ENCODE data around the gene MUC13.

MUC13 gene

GRCh38 chr3:124934577-124934976 is at the start of gene MUC13:
TSS of gene MUC13 (minus strand) at chr3:124934751. CDS start at chr3:124934712, 39 bp downstream.
- no peak for DNase-seq (ENCODE audit: low read depth, low spot score)
- H3K9me3 ChIP-seq (ENCODE audit: insufficient read depth, low read length): no peaks in the 10 kb centered on the region
- TF ChIP-seq SUZ12 (IDR thresholded peaks at IDR 0.05; ENCODE audit: extremely low read depth, insufficient read depth, insufficient read length) (no peak), YY1 (IDR thresholded peaks at IDR 0.05; ENCODE audit: insufficient read depth, insufficient read length) (no peak), ZNF274 (IDR thresholded peaks at IDR 0.05; ENCODE audit: low read depth, low read length) (no peak)
- no peak within 1 kb of the TSS for H3K9ac ChIP-seq (ENCODE audit: insufficient read length, low read depth)
- H3K4me1 ChIP-seq (ENCODE audit: insufficient read depth, insufficient read length): no peaks in the 10 kb centered on the region
- H3K36me3 ChIP-seq (ENCODE audit: insufficient read depth, insufficient read length, low read length): no peaks in the 10 kb centered on the region
- no peak within 1 kb of the TSS for H3K4me3 ChIP-seq (ENCODE audit: insufficient read length, low read depth)
- H3K27me3 ChIP-seq (ENCODE audit: insufficient read depth, insufficient read length): no peaks in the 10 kb centered on the region

DNA sequence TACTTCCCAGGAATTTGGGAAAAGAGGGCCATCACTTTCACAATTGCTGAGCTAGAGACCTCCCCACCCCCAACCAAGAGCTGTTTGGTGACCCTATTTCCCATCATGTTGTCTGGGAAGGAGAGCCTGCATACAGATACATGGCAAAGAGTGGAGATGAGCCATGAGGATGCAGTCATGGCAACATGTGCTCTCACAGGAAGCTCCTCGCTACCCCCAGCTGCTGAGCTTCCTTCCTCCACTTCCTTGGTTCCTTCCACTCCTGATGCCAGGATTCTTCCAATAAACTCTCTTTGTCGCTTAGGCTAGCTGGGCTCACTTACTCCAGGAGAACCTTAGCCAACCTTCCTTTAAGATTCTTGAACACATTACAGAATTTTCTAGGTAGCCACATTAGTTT is 48.3 kb upstream of the MUC13 start:
- no peak for DNase-seq (ENCODE audit: low read depth, low spot score)
- no peak overlapping the region for H3K4me3 ChIP-seq (ENCODE audit: insufficient read length, low read depth)
- H3K36me3 ChIP-seq (ENCODE audit: insufficient read depth, insufficient read length, low read length): peaks cover 59% of the 10 kb centered on the region
- H3K9me3 ChIP-seq (ENCODE audit: insufficient read depth, low read length): 0 out of 2 replicates have a peak, but pooled peaks cover under 1% of the 10 kb centered on the region
- no peak overlapping the region for H3K9ac ChIP-seq (ENCODE audit: insufficient read length, low read depth)
- H3K27me3 ChIP-seq (ENCODE audit: insufficient read depth, insufficient read length): no peaks in the 10 kb centered on the region
- peaks cover 2% of the 10 kb centered on the region for H3K4me1 ChIP-seq (ENCODE audit: insufficient read depth, insufficient read length)
- TF ChIP-seq YY1 (IDR thresholded peaks at IDR 0.05; ENCODE audit: insufficient read depth, insufficient read length) (no peak), ZNF274 (IDR thresholded peaks at IDR 0.05; ENCODE audit: low read depth, low read length) (no peak), SUZ12 (IDR thresholded peaks at IDR 0.05; ENCODE audit: extremely low read depth, insufficient read depth, insufficient read length) (no peak)

GRCh38 chr3:124981472-124981871 is 46.9 kb upstream of the MUC13 start:
- no peak overlapping the region for H3K9ac ChIP-seq (ENCODE audit: insufficient read length, low read depth)
- H3K36me3 ChIP-seq (ENCODE audit: insufficient read depth, insufficient read length, low read length): peaks cover 67% of the 10 kb centered on the region
- no peaks in the 10 kb centered on the region for H3K27me3 ChIP-seq (ENCODE audit: insufficient read depth, insufficient read length)
- no peak for TF ChIP-seq YY1 (IDR thresholded peaks at IDR 0.05; ENCODE audit: insufficient read depth, insufficient read length)
- TF ChIP-seq SUZ12 (IDR thresholded peaks at IDR 0.05; ENCODE audit: extremely low read depth, insufficient read depth, insufficient read length): no peak
- no peak for TF ChIP-seq ZNF274 (IDR thresholded peaks at IDR 0.05; ENCODE audit: low read depth, low read length)
- peaks cover 2% of the 10 kb centered on the region for H3K4me1 ChIP-seq (ENCODE audit: insufficient read depth, insufficient read length)
- no peak for DNase-seq (ENCODE audit: low read depth, low spot score)
- 0 out of 2 replicates have a peak, but pooled peaks cover 10% of the 10 kb centered on the region for H3K9me3 ChIP-seq (ENCODE audit: insufficient read depth, low read length)
- no peak overlapping the region for H3K4me3 ChIP-seq (ENCODE audit: insufficient read length, low read depth)

- Histone ChIP-seq H3K9me3 (ENCODE audit: insufficient read depth, low read length) (0 out of 2 replicates have a peak, but pooled peaks cover 10% of the 10 kb centered on the region), H3K4me3 (ENCODE audit: insufficient read length, low read depth) (no peak overlapping the region), H3K9ac (ENCODE audit: insufficient read length, low read depth) (no peak overlapping the region), H3K27me3 (ENCODE audit: insufficient read depth, insufficient read length) (no peaks in the 10 kb centered on the region), H3K4me1 (ENCODE audit: insufficient read depth, insufficient read length) (no peaks in the 10 kb centered on the region), H3K36me3 (ENCODE audit: insufficient read depth, insufficient read length, low read length) (peaks cover 79% of the 10 kb centered on the region)
- DNase-seq (ENCODE audit: low read depth, low spot score): no peak
- no peak for TF ChIP-seq SUZ12 (IDR thresholded peaks at IDR 0.05; ENCODE audit: extremely low read depth, insufficient read depth, insufficient read length)
- no peak for TF ChIP-seq YY1 (IDR thresholded peaks at IDR 0.05; ENCODE audit: insufficient read depth, insufficient read length)
- TF ChIP-seq ZNF274 (IDR thresholded peaks at IDR 0.05; ENCODE audit: low read depth, low read length): no peak
These were observed 44.1 kb upstream of the MUC13 start for GRCh38 chr3:124978627-124979026.

DNA sequence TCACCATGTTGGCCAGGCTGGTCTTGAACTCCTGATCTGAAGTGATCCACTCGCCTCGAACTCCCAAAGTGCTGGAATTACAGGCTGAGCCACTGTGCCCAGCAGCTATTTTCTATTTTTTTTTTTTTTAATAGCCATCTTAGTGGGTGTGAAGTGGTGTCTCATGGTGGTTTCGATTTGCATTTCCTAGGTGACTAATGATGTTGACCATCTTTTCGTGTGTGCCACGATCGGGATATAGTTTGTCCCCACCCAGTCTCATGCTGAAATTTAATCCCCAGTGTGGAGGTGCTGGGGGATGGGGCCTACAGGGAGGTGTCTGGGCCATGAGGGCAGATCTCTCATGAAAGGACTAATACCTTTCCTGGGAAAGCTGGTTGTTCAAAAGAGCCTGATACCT is 41.8 kb upstream of the MUC13 start:
- Histone ChIP-seq H3K4me1 (ENCODE audit: insufficient read depth, insufficient read length) (no peaks in the 10 kb centered on the region), H3K9ac (ENCODE audit: insufficient read length, low read depth) (no peak overlapping the region), H3K9me3 (ENCODE audit: insufficient read depth, low read length) (0 out of 2 replicates have a peak, but pooled peaks cover 10% of the 10 kb centered on the region), H3K36me3 (ENCODE audit: insufficient read depth, insufficient read length, low read length) (peaks cover 79% of the 10 kb centered on the region), H3K27me3 (ENCODE audit: insufficient read depth, insufficient read length) (no peaks in the 10 kb centered on the region), H3K4me3 (ENCODE audit: insufficient read length, low read depth) (no peak overlapping the region)
- TF ChIP-seq YY1 (IDR thresholded peaks at IDR 0.05; ENCODE audit: insufficient read depth, insufficient read length) (no peak), ZNF274 (IDR thresholded peaks at IDR 0.05; ENCODE audit: low read depth, low read length) (no peak), SUZ12 (IDR thresholded peaks at IDR 0.05; ENCODE audit: extremely low read depth, insufficient read depth, insufficient read length) (no peak)
- no peak for DNase-seq (ENCODE audit: low read depth, low spot score)

DNA sequence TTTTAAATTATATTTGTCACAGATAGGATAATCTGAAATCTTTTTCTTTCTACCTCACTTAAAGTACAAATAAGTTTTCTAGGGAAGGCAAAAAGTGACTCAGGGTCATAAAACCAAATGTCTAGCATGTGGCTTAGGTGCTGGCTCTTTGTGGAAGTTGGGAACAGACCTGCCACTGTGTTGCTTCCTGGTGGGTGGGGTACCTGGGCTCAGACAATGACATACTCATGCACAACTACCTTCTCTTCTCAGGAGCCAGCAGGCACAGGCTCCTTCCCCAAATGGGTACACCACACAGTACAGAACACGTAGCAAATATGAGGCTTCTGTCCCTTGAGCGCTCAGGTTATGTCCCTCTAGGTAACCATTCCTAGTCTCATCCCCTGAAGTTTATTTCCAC is 40.1 kb upstream of the MUC13 start:
- Histone ChIP-seq H3K4me3 (ENCODE audit: insufficient read length, low read depth) (no peak overlapping the region), H3K36me3 (ENCODE audit: insufficient read depth, insufficient read length, low read length) (peaks cover 81% of the 10 kb centered on the region), H3K4me1 (ENCODE audit: insufficient read depth, insufficient read length) (no peaks in the 10 kb centered on the region), H3K27me3 (ENCODE audit: insufficient read depth, insufficient read length) (no peaks in the 10 kb centered on the region), H3K9ac (ENCODE audit: insufficient read length, low read depth) (no peak overlapping the region), H3K9me3 (ENCODE audit: insufficient read depth, low read length) (0 out of 2 replicates have a peak, but pooled peaks cover 10% of the 10 kb centered on the region)
- no peak for TF ChIP-seq YY1 (IDR thresholded peaks at IDR 0.05; ENCODE audit: insufficient read depth, insufficient read length)
- no peak for TF ChIP-seq ZNF274 (IDR thresholded peaks at IDR 0.05; ENCODE audit: low read depth, low read length)
- TF ChIP-seq SUZ12 (IDR thresholded peaks at IDR 0.05; ENCODE audit: extremely low read depth, insufficient read depth, insufficient read length): no peak
- DNase-seq (ENCODE audit: low read depth, low spot score): no peak

GRCh38 chr3:124973290-124973689 is 38.7 kb upstream of the MUC13 start:
- Histone ChIP-seq H3K4me1 (ENCODE audit: insufficient read depth, insufficient read length) (no peaks in the 10 kb centered on the region), H3K9me3 (ENCODE audit: insufficient read depth, low read length) (0 out of 2 replicates have a peak, but pooled peaks cover 10% of the 10 kb centered on the region), H3K9ac (ENCODE audit: insufficient read length, low read depth) (no peak overlapping the region), H3K36me3 (ENCODE audit: insufficient read depth, insufficient read length, low read length) (peaks cover 89% of the 10 kb centered on the region), H3K27me3 (ENCODE audit: insufficient read depth, insufficient read length) (no peaks in the 10 kb centered on the region), H3K4me3 (ENCODE audit: insufficient read length, low read depth) (no peak overlapping the region)
- no peak for TF ChIP-seq ZNF274 (IDR thresholded peaks at IDR 0.05; ENCODE audit: low read depth, low read length)
- DNase-seq (ENCODE audit: low read depth, low spot score): no peak
